Lower leg skin (tissue), 3 donors: ENCODE results near the gene SP3.

Experiments used
- CTCF ChIP-seq, 3 donors: fragments of 450-650 bp; IDR thresholded peaks; one replicate each; pipeline ENCODE4 v1.5.1; 2016; ENCODE audit warnings: antibody characterized with exemption in 3 of 3, mild to moderate bottlenecking in 3 of 3, moderate library complexity in 2 of 3
- POLR2A ChIP-seq, 2 donors: fragments of 450-650 bp; IDR thresholded peaks; one replicate each; pipeline ENCODE4 v1.6.1; 2016 to 2017; ENCODE audit warnings: antibody characterized with exemption in 2 of 2, mild to moderate bottlenecking in 1 of 2, moderate library complexity in 1 of 2

- no peak for TF ChIP-seq POLR2A (IDR thresholded peaks at IDR 0.05)
- TF ChIP-seq CTCF (IDR thresholded peaks at IDR 0.05), result no peak
Observed at GRCh38 chr2:173898178-173898668, 67.0 kb downstream of the SP3 start.
